ENCODE data around the gene PIK3CB.
"Not testable (repeated sequence)": the region's sequence is repeated elsewhere in the genome, so short reads cannot be mapped to it uniquely, and the experiment has no call there.

Gene PIK3CB

GRCh38 chr3:138824114-138824506, 10.6 kb downstream of the PIK3CB start:
- no peak for TF ChIP-seq CTCF (IDR thresholded peaks at IDR 0.05; ENCODE audit: low read depth, low read length, missing control alignments)
- Histone ChIP-seq H3K27ac (no peak overlapping the region), H3K4me3 (ENCODE audit: low read depth, low read length) (no peak overlapping the region), H3K27me3 (replicated peaks) (no peaks in the 10 kb centered on the region), H3K36me3 (replicated peaks) (no peaks in the 10 kb centered on the region)
- in situ Hi-C loops (cut with HindIII; ENCODE audit: low pct_ligation_motif_present, low sequenced_read_pairs): no loop called here
- DNase-seq: no peak

- H3K4me3 ChIP-seq (ENCODE audit: low read depth, low read length); DNase-seq; H3K27me3 ChIP-seq (replicated peaks); H3K36me3 ChIP-seq (replicated peaks); in situ Hi-C loops (cut with HindIII; ENCODE audit: low pct_ligation_motif_present, low sequenced_read_pairs); H3K27ac ChIP-seq: not testable (repeated sequence)
Measured at GRCh38 chr3:138820379-138820778, 14.3 kb downstream of the PIK3CB start.

GRCh38 chr3:138818185-138818860, 16.4 kb downstream of the PIK3CB start:
- no peak for DNase-seq
- TF ChIP-seq CTCF (IDR thresholded peaks at IDR 0.05; ENCODE audit: low read depth, low read length, missing control alignments): no peak
- Histone ChIP-seq H3K4me3 (ENCODE audit: low read depth, low read length) (no peak overlapping the region), H3K27me3 (replicated peaks) (no peaks in the 10 kb centered on the region), H3K27ac (no peak overlapping the region), H3K36me3 (replicated peaks) (no peaks in the 10 kb centered on the region)
- in situ Hi-C loops (cut with HindIII; ENCODE audit: low pct_ligation_motif_present, low sequenced_read_pairs): no loop called here

- Histone ChIP-seq H3K27me3 (replicated peaks) (no peaks in the 10 kb centered on the region), H3K27ac (no peak overlapping the region), H3K36me3 (replicated peaks) (no peaks in the 10 kb centered on the region), H3K4me3 (ENCODE audit: low read depth, low read length) (no peak overlapping the region)
- DNase-seq: no peak
- TF ChIP-seq CTCF (IDR thresholded peaks at IDR 0.05; ENCODE audit: low read depth, low read length, missing control alignments): no peak
- in situ Hi-C loops (cut with HindIII; ENCODE audit: low pct_ligation_motif_present, low sequenced_read_pairs): no loop called here
Measured at GRCh38 chr3:138817695-138818094, 17.0 kb downstream of the PIK3CB start.

- no peak for TF ChIP-seq CTCF (IDR thresholded peaks at IDR 0.05; ENCODE audit: low read depth, low read length, missing control alignments)
- in situ Hi-C loops (cut with HindIII; ENCODE audit: low pct_ligation_motif_present, low sequenced_read_pairs): no loop called here
- Histone ChIP-seq H3K27me3 (replicated peaks) (no peaks in the 10 kb centered on the region), H3K4me3 (ENCODE audit: low read depth, low read length) (no peak overlapping the region), H3K27ac (no peak overlapping the region), H3K36me3 (replicated peaks) (no peaks in the 10 kb centered on the region)
- no peak for DNase-seq
Measured at GRCh38 chr3:138812806-138813205, 21.9 kb downstream of the PIK3CB start.

GRCh38 chr3:138809500-138810256, 25.1 kb downstream of the PIK3CB start:
- H3K4me3 ChIP-seq (ENCODE audit: low read depth, low read length): no peak overlapping the region
- DNase-seq: no peak
- in situ Hi-C loops (cut with HindIII; ENCODE audit: low pct_ligation_motif_present, low sequenced_read_pairs): no loop called here
- H3K27ac ChIP-seq: no peak overlapping the region
- no peak for TF ChIP-seq CTCF (IDR thresholded peaks at IDR 0.05; ENCODE audit: low read depth, low read length, missing control alignments)
- no peaks in the 10 kb centered on the region for H3K36me3 ChIP-seq (replicated peaks)
- no peaks in the 10 kb centered on the region for H3K27me3 ChIP-seq (replicated peaks)
